ENCODE results near the gene CPAMD8.

The CPAMD8 gene

GRCh38 chr19:17005000-17005399 lies 21.6 kb downstream of the CPAMD8 start:
- Histone ChIP-seq H2BK120ac (ENCODE audit: low read depth, low read length) (no peak overlapping the region), H3K4ac (ENCODE audit: low read depth in 1 of 2, low read length in 2 of 2) (no peak overlapping the region), H3K27ac (ENCODE audit: low read length, poor library complexity, severe bottlenecking) (no peak overlapping the region), H3K79me1 (replicated peaks; ENCODE audit: low read length, poor library complexity, severe bottlenecking) (no peaks in the 10 kb centered on the region), H3K4me1 (ENCODE audit: control insufficient read depth, insufficient read depth, low read depth, low read length) (no peaks in the 10 kb centered on the region), H3K36me3 (ENCODE audit: control insufficient read depth in 1 of 2, insufficient read depth in 2 of 2, low read depth in 1 of 2, low read length in 2 of 2) (no peaks in the 10 kb centered on the region), H3K23ac (ENCODE audit: low read length in 2 of 2) (no peak overlapping the region), H2BK5ac (ENCODE audit: low read depth, low read length, poor library complexity, severe bottlenecking) (no peak overlapping the region), H3K9me3 (ENCODE audit: control insufficient read depth, low read length) (peaks cover 3% of the 10 kb centered on the region), H3K14ac (ENCODE audit: low read length in 2 of 2) (no peak overlapping the region), H4K8ac (ENCODE audit: low read length) (no peak overlapping the region), H2BK15ac (ENCODE audit: low read depth, poor library complexity, severe bottlenecking) (no peak overlapping the region), H2AFZ (ENCODE audit: low read depth, low read length) (no peak overlapping the region), H4K91ac (ENCODE audit: low read length) (no peak overlapping the region), H2AK5ac (ENCODE audit: low read length, severe bottlenecking) (no peak overlapping the region), H2BK12ac (ENCODE audit: low read length in 2 of 2) (no peak overlapping the region), H3K9ac (ENCODE audit: low read length) (no peak overlapping the region), H3K4me2 (ENCODE audit: low read length, poor library complexity, severe bottlenecking) (no peak overlapping the region), H3K4me3 (ENCODE audit: insufficient read depth in 1 of 2, low read depth in 1 of 2, low read length in 2 of 2) (no peak overlapping the region), H3K27me3 (ENCODE audit: control insufficient read depth in 1 of 2, insufficient read depth in 1 of 2, low read length in 2 of 2) (peaks cover 21 to 26% of the 10 kb centered on the region in 2 experiments), H3K18ac (ENCODE audit: low read depth in 1 of 2, low read length in 2 of 2) (no peak overlapping the region)
- DNase-seq, result no peak
- WGBS, result 67% methylated on average over 3 of the region's 3 CpGs

GRCh38 chr19:17004386-17004785 lies 22.2 kb downstream of the CPAMD8 start:
- Histone ChIP-seq H3K9me3 (ENCODE audit: control insufficient read depth, low read length) (peaks cover 3% of the 10 kb centered on the region), H2BK15ac (ENCODE audit: low read depth, poor library complexity, severe bottlenecking) (no peak overlapping the region), H3K4me1 (ENCODE audit: control insufficient read depth, insufficient read depth, low read depth, low read length) (no peaks in the 10 kb centered on the region), H4K91ac (ENCODE audit: low read length) (no peak overlapping the region), H3K4ac (ENCODE audit: low read depth in 1 of 2, low read length in 2 of 2) (no peak overlapping the region), H2AK5ac (ENCODE audit: low read length, severe bottlenecking) (no peak overlapping the region), H3K4me3 (ENCODE audit: insufficient read depth in 1 of 2, low read depth in 1 of 2, low read length in 2 of 2) (no peak overlapping the region), H4K8ac (ENCODE audit: low read length) (no peak overlapping the region), H2BK12ac (ENCODE audit: low read length in 2 of 2) (no peak overlapping the region), H3K18ac (ENCODE audit: low read depth in 1 of 2, low read length in 2 of 2) (no peak overlapping the region), H2AFZ (ENCODE audit: low read depth, low read length) (no peak overlapping the region), H3K36me3 (ENCODE audit: control insufficient read depth in 1 of 2, insufficient read depth in 2 of 2, low read depth in 1 of 2, low read length in 2 of 2) (no peaks in the 10 kb centered on the region), H3K23ac (ENCODE audit: low read length in 2 of 2) (no peak overlapping the region), H3K4me2 (ENCODE audit: low read length, poor library complexity, severe bottlenecking) (no peak overlapping the region), H2BK5ac (ENCODE audit: low read depth, low read length, poor library complexity, severe bottlenecking) (no peak overlapping the region), H3K27me3 (ENCODE audit: control insufficient read depth in 1 of 2, insufficient read depth in 1 of 2, low read length in 2 of 2) (peaks cover 17 to 26% of the 10 kb centered on the region in 2 experiments), H3K14ac (ENCODE audit: low read length in 2 of 2) (no peak overlapping the region), H3K27ac (ENCODE audit: low read length, poor library complexity, severe bottlenecking) (no peak overlapping the region), H3K9ac (ENCODE audit: low read length) (no peak overlapping the region), H2BK120ac (ENCODE audit: low read depth, low read length) (no peak overlapping the region), H3K79me1 (replicated peaks; ENCODE audit: low read length, poor library complexity, severe bottlenecking) (no peaks in the 10 kb centered on the region)
- no peak for DNase-seq
- WGBS, result 86% methylated on average over 10 of the region's 15 CpGs

- H2BK15ac ChIP-seq (ENCODE audit: low read depth, poor library complexity, severe bottlenecking), result no peak overlapping the region
- peaks cover 7% of the 10 kb centered on the region for H3K9me3 ChIP-seq (ENCODE audit: control insufficient read depth, low read length)
- H3K4me3 ChIP-seq (ENCODE audit: insufficient read depth in 1 of 2, low read depth in 1 of 2, low read length in 2 of 2), result no peak overlapping the region
- no peak overlapping the region for H3K9ac ChIP-seq (ENCODE audit: low read length)
- H3K18ac ChIP-seq (ENCODE audit: low read depth in 1 of 2, low read length in 2 of 2), result no peak overlapping the region
- H3K79me1 ChIP-seq (replicated peaks; ENCODE audit: low read length, poor library complexity, severe bottlenecking), result no peaks in the 10 kb centered on the region
- no peak overlapping the region for H3K4me2 ChIP-seq (ENCODE audit: low read length, poor library complexity, severe bottlenecking)
- H3K14ac ChIP-seq (ENCODE audit: low read length in 2 of 2), result no peak overlapping the region
- H3K27me3 ChIP-seq (ENCODE audit: control insufficient read depth in 1 of 2, insufficient read depth in 1 of 2, low read length in 2 of 2), result peaks cover 17 to 26% of the 10 kb centered on the region in 2 experiments
- no peak overlapping the region for H3K27ac ChIP-seq (ENCODE audit: low read length, poor library complexity, severe bottlenecking)
- H2BK120ac ChIP-seq (ENCODE audit: low read depth, low read length), result no peak overlapping the region
- H2AK5ac ChIP-seq (ENCODE audit: low read length, severe bottlenecking), result no peak overlapping the region
- H2AFZ ChIP-seq (ENCODE audit: low read depth, low read length), result no peak overlapping the region
- H4K91ac ChIP-seq (ENCODE audit: low read length), result no peak overlapping the region
- 75% methylated on average over 6 of the region's 7 CpGs for WGBS
- H3K4me1 ChIP-seq (ENCODE audit: control insufficient read depth, insufficient read depth, low read depth, low read length), result no peaks in the 10 kb centered on the region
- H3K36me3 ChIP-seq (ENCODE audit: control insufficient read depth in 1 of 2, insufficient read depth in 2 of 2, low read depth in 1 of 2, low read length in 2 of 2), result no peaks in the 10 kb centered on the region
- no peak overlapping the region for H2BK5ac ChIP-seq (ENCODE audit: low read depth, low read length, poor library complexity, severe bottlenecking)
- no peak overlapping the region for H3K23ac ChIP-seq (ENCODE audit: low read length in 2 of 2)
- H4K8ac ChIP-seq (ENCODE audit: low read length), result no peak overlapping the region
- no peak overlapping the region for H2BK12ac ChIP-seq (ENCODE audit: low read length in 2 of 2)
- DNase-seq, result no peak
- H3K4ac ChIP-seq (ENCODE audit: low read depth in 1 of 2, low read length in 2 of 2), result no peak overlapping the region
Observed at GRCh38 chr19:17002455-17002854, 24.2 kb downstream of the CPAMD8 start.

- Histone ChIP-seq H4K8ac (ENCODE audit: low read length) (no peak overlapping the region), H3K14ac (ENCODE audit: low read length in 2 of 2) (no peak overlapping the region), H2BK15ac (ENCODE audit: low read depth, poor library complexity, severe bottlenecking) (no peak overlapping the region), H3K4me3 (ENCODE audit: insufficient read depth in 1 of 2, low read depth in 1 of 2, low read length in 2 of 2) (no peak overlapping the region), H3K4me1 (ENCODE audit: control insufficient read depth, insufficient read depth, low read depth, low read length) (no peaks in the 10 kb centered on the region), H3K9ac (ENCODE audit: low read length) (no peak overlapping the region), H3K4ac (ENCODE audit: low read depth in 1 of 2, low read length in 2 of 2) (no peak overlapping the region), H3K79me1 (replicated peaks; ENCODE audit: low read length, poor library complexity, severe bottlenecking) (no peaks in the 10 kb centered on the region), H4K91ac (ENCODE audit: low read length) (no peak overlapping the region), H3K23ac (ENCODE audit: low read length in 2 of 2) (no peak overlapping the region), H3K27ac (ENCODE audit: low read length, poor library complexity, severe bottlenecking) (no peak overlapping the region), H2BK5ac (ENCODE audit: low read depth, low read length, poor library complexity, severe bottlenecking) (no peak overlapping the region), H3K18ac (ENCODE audit: low read depth in 1 of 2, low read length in 2 of 2) (no peak overlapping the region), H2BK12ac (ENCODE audit: low read length in 2 of 2) (no peak overlapping the region), H3K4me2 (ENCODE audit: low read length, poor library complexity, severe bottlenecking) (no peak overlapping the region), H2AFZ (ENCODE audit: low read depth, low read length) (no peak overlapping the region), H2AK5ac (ENCODE audit: low read length, severe bottlenecking) (no peak overlapping the region), H3K27me3 (ENCODE audit: control insufficient read depth in 1 of 2, insufficient read depth in 1 of 2, low read length in 2 of 2) (peaks cover 17 to 26% of the 10 kb centered on the region in 2 experiments), H3K36me3 (ENCODE audit: control insufficient read depth in 1 of 2, insufficient read depth in 2 of 2, low read depth in 1 of 2, low read length in 2 of 2) (no peaks in the 10 kb centered on the region), H3K9me3 (ENCODE audit: control insufficient read depth, low read length) (peaks cover 7% of the 10 kb centered on the region), H2BK120ac (ENCODE audit: low read depth, low read length) (no peak overlapping the region)
- 72% methylated on average over 7 of the region's 7 CpGs for WGBS
- no peak for DNase-seq
Observed at GRCh38 chr19:17001603-17002183, 24.9 kb downstream of the CPAMD8 start.

All from mesenchymal stem cell (in vitro differentiated cells and primary cell).